Measurements from ENCODE around the gene B3GALT4.

B3GALT4 gene

GRCh38 chr6:33276864-33277662 is at the start of gene B3GALT4:
B3GALT4 (plus strand) TSS chr6:33277123; CDS start chr6:33277420, 297 bp downstream.
- Histone ChIP-seq H3F3A (ENCODE audit: control insufficient read depth, insufficient read depth) (peaks cover 74% of the 10 kb centered on the region), H3K9me3 (ENCODE audit: control insufficient read depth, insufficient read depth, low read length) (no peaks in the 10 kb centered on the region), H3K4me2 (ENCODE audit: low read length) (peak within 1 kb of the TSS; percentile 99), H3K27ac (ENCODE audit: low read depth, low read length) (peak within 1 kb of the TSS; percentile 80), H3K4me3 (ENCODE audit: low read length) (peak within 1 kb of the TSS; percentile 93), H3K36me3 (ENCODE audit: control insufficient read depth, low read length) (peaks cover 91% of the 10 kb centered on the region), H3K27me3 (ENCODE audit: control insufficient read depth, low read length) (no peaks in the 10 kb centered on the region), H4K20me1 (ENCODE audit: control insufficient read depth, insufficient read depth, low read depth, low read length) (peaks cover 25% of the 10 kb centered on the region), H3K79me2 (ENCODE audit: control insufficient read depth, low read length) (peaks cover 39% of the 10 kb centered on the region), H3K9me2 (replicated peaks; ENCODE audit: control insufficient read depth, low read length) (no peaks in the 10 kb centered on the region), H3K4me1 (ENCODE audit: control insufficient read depth, low read length) (peaks cover 71% of the 10 kb centered on the region)
- TF ChIP-seq CTCF (IDR thresholded peaks at IDR 0.05; ENCODE audit: low read depth, low read length, poor library complexity, severe bottlenecking) (peak; percentile 40), EZH2phosphoT487 (IDR thresholded peaks at IDR 0.05; ENCODE audit: borderline replicate concordance, low read length) (no peak)

GRCh38 chr6:33235221-33235634 is 41.7 kb upstream of the B3GALT4 start:
- TF ChIP-seq CTCF (IDR thresholded peaks at IDR 0.05; ENCODE audit: low read depth, low read length, poor library complexity, severe bottlenecking) (no peak), EZH2phosphoT487 (IDR thresholded peaks at IDR 0.05; ENCODE audit: borderline replicate concordance, low read length) (no peak)

GRCh38 chr6:33236328-33236727 is 40.6 kb upstream of the B3GALT4 start:
- Histone ChIP-seq H3K9me2 (replicated peaks; ENCODE audit: control insufficient read depth, low read length) (no peaks in the 10 kb centered on the region), H3K27ac (ENCODE audit: low read depth, low read length) (no peak overlapping the region), H3K4me3 (ENCODE audit: low read length) (no peak overlapping the region), H3K36me3 (ENCODE audit: control insufficient read depth, low read length) (no peaks in the 10 kb centered on the region), H3K9me3 (ENCODE audit: control insufficient read depth, insufficient read depth, low read length) (no peaks in the 10 kb centered on the region), H4K20me1 (ENCODE audit: control insufficient read depth, insufficient read depth, low read depth, low read length) (no peaks in the 10 kb centered on the region), H3K27me3 (ENCODE audit: control insufficient read depth, low read length) (peaks cover 38% of the 10 kb centered on the region), H3K79me2 (ENCODE audit: control insufficient read depth, low read length) (no peaks in the 10 kb centered on the region), H3K4me1 (ENCODE audit: control insufficient read depth, low read length) (no peaks in the 10 kb centered on the region), H3K4me2 (ENCODE audit: low read length) (no peak overlapping the region), H3F3A (ENCODE audit: control insufficient read depth, insufficient read depth) (no peaks in the 10 kb centered on the region)
- no peak for TF ChIP-seq CTCF (IDR thresholded peaks at IDR 0.05; ENCODE audit: low read depth, low read length, poor library complexity, severe bottlenecking)

More at GRCh38 chr6:33235221-33235634, 41.7 kb upstream of the B3GALT4 start:
- Histone ChIP-seq H3K27me3 (ENCODE audit: control insufficient read depth, low read length) (peaks cover 42% of the 10 kb centered on the region), H3K4me2 (ENCODE audit: low read length) (no peak overlapping the region), H3K4me1 (ENCODE audit: control insufficient read depth, low read length) (no peaks in the 10 kb centered on the region), H3K4me3 (ENCODE audit: low read length) (no peak overlapping the region), H3K79me2 (ENCODE audit: control insufficient read depth, low read length) (no peaks in the 10 kb centered on the region), H3K9me2 (replicated peaks; ENCODE audit: control insufficient read depth, low read length) (no peaks in the 10 kb centered on the region), H3K9me3 (ENCODE audit: control insufficient read depth, insufficient read depth, low read length) (no peaks in the 10 kb centered on the region), H3K36me3 (ENCODE audit: control insufficient read depth, low read length) (no peaks in the 10 kb centered on the region), H4K20me1 (ENCODE audit: control insufficient read depth, insufficient read depth, low read depth, low read length) (no peaks in the 10 kb centered on the region), H3K27ac (ENCODE audit: low read depth, low read length) (no peak overlapping the region), H3F3A (ENCODE audit: control insufficient read depth, insufficient read depth) (no peaks in the 10 kb centered on the region)
